ENCODE results near the gene AP1M1.

DNA sequence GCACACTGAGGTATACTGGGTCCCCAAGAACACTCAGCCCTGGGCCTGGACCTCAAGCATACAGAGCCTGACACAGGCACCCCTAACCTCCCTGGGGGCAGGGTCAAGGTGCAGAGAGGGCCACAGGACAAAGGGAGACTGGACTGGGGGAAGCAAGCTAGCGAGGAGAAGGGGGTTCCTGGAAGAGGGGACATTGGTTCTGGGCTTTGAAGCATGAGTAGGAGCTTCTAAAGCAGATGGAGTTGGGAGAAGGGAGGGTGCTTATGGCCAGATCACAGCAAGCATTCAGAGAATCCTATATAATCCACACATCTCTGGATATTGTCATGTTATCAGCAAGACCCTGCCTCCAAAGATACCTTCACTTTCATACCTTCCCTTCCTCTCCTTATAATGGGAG, 27.6 kb upstream of the AP1M1 start:
- TF ChIP-seq, protein P1, sequence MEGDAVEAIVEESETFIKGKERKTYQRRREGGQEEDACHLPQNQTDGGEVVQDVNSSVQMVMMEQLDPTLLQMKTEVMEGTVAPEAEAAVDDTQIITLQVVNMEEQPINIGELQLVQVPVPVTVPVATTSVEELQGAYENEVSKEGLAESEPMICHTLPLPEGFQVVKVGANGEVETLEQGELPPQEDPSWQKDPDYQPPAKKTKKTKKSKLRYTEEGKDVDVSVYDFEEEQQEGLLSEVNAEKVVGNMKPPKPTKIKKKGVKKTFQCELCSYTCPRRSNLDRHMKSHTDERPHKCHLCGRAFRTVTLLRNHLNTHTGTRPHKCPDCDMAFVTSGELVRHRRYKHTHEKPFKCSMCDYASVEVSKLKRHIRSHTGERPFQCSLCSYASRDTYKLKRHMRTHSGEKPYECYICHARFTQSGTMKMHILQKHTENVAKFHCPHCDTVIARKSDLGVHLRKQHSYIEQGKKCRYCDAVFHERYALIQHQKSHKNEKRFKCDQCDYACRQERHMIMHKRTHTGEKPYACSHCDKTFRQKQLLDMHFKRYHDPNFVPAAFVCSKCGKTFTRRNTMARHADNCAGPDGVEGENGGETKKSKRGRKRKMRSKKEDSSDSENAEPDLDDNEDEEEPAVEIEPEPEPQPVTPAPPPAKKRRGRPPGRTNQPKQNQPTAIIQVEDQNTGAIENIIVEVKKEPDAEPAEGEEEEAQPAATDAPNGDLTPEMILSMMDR (IDR thresholded peaks at IDR 0.05) = no peak
- no peak for TF ChIP-seq POLR2A (IDR thresholded peaks at IDR 0.05)
